Parathyroid adenoma (tissue), 2 donors: ENCODE results near the gene SETD1A.

Experiments used
- H2AFZ ChIP-seq: fragments of 300-600 bp; sonication (generic); one replicate; pipeline ENCODE4 v1.7.0; 2017; ENCODE audit warnings: antibody characterized with exemption, mild to moderate bottlenecking
- H3K27ac ChIP-seq: fragments of 300-600 bp; sonication (generic); one replicate; pipeline ENCODE4 v1.7.0; 2017
- H3K27me3 ChIP-seq: fragments of 300-600 bp; sonication (generic); one replicate; pipeline ENCODE4 v1.7.0; 2017; ENCODE audit warnings: low read length; ENCODE audit not compliant: control insufficient read depth, insufficient read depth
- H3K36me3 ChIP-seq: fragments of 300-600 bp; sonication (generic); one replicate; pipeline ENCODE4 v1.7.0; 2017; ENCODE audit warnings: low read length; ENCODE audit not compliant: control insufficient read depth, insufficient read depth
- H3K4me1 ChIP-seq: fragments of 300-600 bp; sonication (generic); one replicate; pipeline ENCODE4 v1.7.0; 2017; ENCODE audit warnings: control low read depth
- H3K4me2 ChIP-seq: fragments of 300-600 bp; sonication (generic); one replicate; pipeline ENCODE4 v1.7.0; 2017; ENCODE audit warnings: low read length
- H3K4me3 ChIP-seq: fragments of 300-600 bp; sonication (generic); one replicate; pipeline ENCODE4 v1.7.0; 2017; ENCODE audit warnings: low read depth, low read length
- H3K79me2 ChIP-seq: fragments of 300-600 bp; sonication (generic); one replicate; pipeline ENCODE4 v1.7.0; 2017; ENCODE audit warnings: control low read depth
- H3K9ac ChIP-seq: fragments of 300-600 bp; sonication (generic); one replicate; pipeline ENCODE4 v1.7.0; 2017; ENCODE audit warnings: mild to moderate bottlenecking
- H3K9me3 ChIP-seq: fragments of 300-600 bp; sonication (generic); one replicate; pipeline ENCODE4 v1.7.0; 2017; ENCODE audit warnings: low read length; ENCODE audit not compliant: control insufficient read depth
- TF ChIP-seq, protein P1 (sequence below): fragments of 300-600 bp; sonication (generic); IDR thresholded peaks from one replicate; pipeline ENCODE4 v1.7.0; 2017; ENCODE audit warnings: antibody characterized with exemption, mild to moderate bottlenecking
- donor health status: primary hyperparathyroidism.

The SETD1A gene

DNA sequence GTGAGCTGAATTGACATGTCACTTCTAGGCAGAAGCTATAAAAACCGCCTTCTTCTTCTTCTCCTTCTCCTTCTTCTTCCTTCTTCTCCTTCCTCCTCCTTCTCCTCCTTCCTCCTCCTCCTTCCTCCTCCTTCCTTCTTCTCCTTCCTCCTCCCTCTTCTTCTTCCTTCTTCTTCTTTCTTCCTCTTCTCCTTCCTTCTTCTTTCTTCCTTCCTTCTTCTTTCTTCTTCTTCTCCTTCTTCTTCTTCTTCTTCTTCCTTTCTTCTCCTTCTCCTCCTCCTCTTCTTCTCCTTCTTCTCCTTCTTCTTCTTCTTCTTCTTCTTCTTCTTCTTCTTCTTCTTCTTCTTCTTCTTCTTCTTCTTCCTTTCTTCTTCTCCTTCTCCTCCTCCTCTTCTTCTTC is 38.9 kb upstream of the SETD1A start:
- Histone ChIP-seq H3K79me2 (no peaks in the 10 kb centered on the region), H3K27me3 (no peaks in the 10 kb centered on the region), H3K4me3 (no peak overlapping the region), H3K36me3 (no peaks in the 10 kb centered on the region), H3K4me1 (no peaks in the 10 kb centered on the region), H2AFZ (no peak overlapping the region), H3K4me2 (no peak overlapping the region), H3K27ac (no peak overlapping the region), H3K9me3 (no peaks in the 10 kb centered on the region), H3K9ac (no peak overlapping the region)
- TF ChIP-seq, protein P1, sequence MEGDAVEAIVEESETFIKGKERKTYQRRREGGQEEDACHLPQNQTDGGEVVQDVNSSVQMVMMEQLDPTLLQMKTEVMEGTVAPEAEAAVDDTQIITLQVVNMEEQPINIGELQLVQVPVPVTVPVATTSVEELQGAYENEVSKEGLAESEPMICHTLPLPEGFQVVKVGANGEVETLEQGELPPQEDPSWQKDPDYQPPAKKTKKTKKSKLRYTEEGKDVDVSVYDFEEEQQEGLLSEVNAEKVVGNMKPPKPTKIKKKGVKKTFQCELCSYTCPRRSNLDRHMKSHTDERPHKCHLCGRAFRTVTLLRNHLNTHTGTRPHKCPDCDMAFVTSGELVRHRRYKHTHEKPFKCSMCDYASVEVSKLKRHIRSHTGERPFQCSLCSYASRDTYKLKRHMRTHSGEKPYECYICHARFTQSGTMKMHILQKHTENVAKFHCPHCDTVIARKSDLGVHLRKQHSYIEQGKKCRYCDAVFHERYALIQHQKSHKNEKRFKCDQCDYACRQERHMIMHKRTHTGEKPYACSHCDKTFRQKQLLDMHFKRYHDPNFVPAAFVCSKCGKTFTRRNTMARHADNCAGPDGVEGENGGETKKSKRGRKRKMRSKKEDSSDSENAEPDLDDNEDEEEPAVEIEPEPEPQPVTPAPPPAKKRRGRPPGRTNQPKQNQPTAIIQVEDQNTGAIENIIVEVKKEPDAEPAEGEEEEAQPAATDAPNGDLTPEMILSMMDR = no peak

DNA sequence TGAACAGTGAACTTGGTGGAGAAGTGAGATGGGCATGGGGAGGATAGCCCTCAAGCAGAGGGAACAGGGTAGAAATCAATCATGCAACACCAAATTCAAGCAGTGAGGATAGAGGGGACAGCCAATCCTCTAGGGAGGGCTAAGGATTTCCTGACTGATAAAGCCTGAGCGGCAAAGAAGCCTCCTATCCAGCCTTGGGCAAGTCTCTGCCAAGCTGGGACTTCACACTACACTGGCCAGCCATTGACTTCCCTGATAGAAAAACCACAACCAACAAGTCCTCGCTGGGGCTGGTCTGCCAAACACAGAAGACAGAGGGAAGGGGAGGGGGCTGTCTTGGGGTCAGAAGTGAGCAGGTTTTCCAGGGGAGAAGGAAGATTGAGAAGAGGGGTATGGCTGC is 36.7 kb upstream of the SETD1A start:
- no peak overlapping the region for H3K9ac ChIP-seq
- TF ChIP-seq, protein P1 = no peak
- no peak overlapping the region for H3K27ac ChIP-seq

DNA sequence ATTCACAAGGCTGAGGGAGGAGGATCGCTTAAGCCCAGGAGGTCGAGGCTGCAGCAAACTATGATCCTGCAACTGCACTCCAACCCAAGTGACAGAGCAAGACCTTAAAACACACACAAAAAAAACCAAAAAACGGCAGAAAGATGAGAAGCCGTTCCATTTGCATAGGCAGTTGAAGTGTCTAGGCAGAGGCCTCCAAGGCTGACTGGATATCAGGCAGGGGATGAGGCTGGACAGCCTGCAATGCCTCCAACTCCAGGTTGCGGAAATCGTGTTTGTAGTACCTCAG is 36.2 kb upstream of the SETD1A start:
- H2AFZ ChIP-seq = peak overlapping the region; percentile 93
- peak overlapping the region; percentile 96 for H3K27ac ChIP-seq
- no peaks in the 10 kb centered on the region for H3K9me3 ChIP-seq
- no peaks in the 10 kb centered on the region for H3K36me3 ChIP-seq
- peak overlapping the region; percentile 99 for H3K4me2 ChIP-seq
- no peaks in the 10 kb centered on the region for H3K79me2 ChIP-seq
- TF ChIP-seq, protein P1 = no peak
- H3K4me1 ChIP-seq = peaks cover 6% of the 10 kb centered on the region
- no peaks in the 10 kb centered on the region for H3K27me3 ChIP-seq
- H3K9ac ChIP-seq = no peak overlapping the region
- H3K4me3 ChIP-seq = peak overlapping the region; percentile 87

More for the DNA sequence above, 36.7 kb upstream of the SETD1A start:
- Histone ChIP-seq H3K4me2 (no peak overlapping the region), H3K79me2 (no peaks in the 10 kb centered on the region), H2AFZ (peak overlapping the region; percentile 93), H3K9me3 (no peaks in the 10 kb centered on the region), H3K4me1 (peaks cover 6% of the 10 kb centered on the region), H3K4me3 (no peak overlapping the region), H3K27me3 (no peaks in the 10 kb centered on the region), H3K36me3 (no peaks in the 10 kb centered on the region)

- no peaks in the 10 kb centered on the region for H3K27me3 ChIP-seq
- H3K4me2 ChIP-seq = peak overlapping the region; percentile 99
- peak overlapping the region; percentile 93 for H2AFZ ChIP-seq
- no peaks in the 10 kb centered on the region for H3K36me3 ChIP-seq
- peaks cover 6% of the 10 kb centered on the region for H3K4me1 ChIP-seq
- H3K79me2 ChIP-seq = no peaks in the 10 kb centered on the region
- H3K27ac ChIP-seq = peak overlapping the region; percentile 96
- TF ChIP-seq, protein P1 = peak; percentile 93
- H3K4me3 ChIP-seq = peak overlapping the region; percentile 87
- no peak overlapping the region for H3K9ac ChIP-seq
- no peaks in the 10 kb centered on the region for H3K9me3 ChIP-seq
Observed at GRCh38 chr16:30921748-30922419, 35.7 kb upstream of the SETD1A start.

DNA sequence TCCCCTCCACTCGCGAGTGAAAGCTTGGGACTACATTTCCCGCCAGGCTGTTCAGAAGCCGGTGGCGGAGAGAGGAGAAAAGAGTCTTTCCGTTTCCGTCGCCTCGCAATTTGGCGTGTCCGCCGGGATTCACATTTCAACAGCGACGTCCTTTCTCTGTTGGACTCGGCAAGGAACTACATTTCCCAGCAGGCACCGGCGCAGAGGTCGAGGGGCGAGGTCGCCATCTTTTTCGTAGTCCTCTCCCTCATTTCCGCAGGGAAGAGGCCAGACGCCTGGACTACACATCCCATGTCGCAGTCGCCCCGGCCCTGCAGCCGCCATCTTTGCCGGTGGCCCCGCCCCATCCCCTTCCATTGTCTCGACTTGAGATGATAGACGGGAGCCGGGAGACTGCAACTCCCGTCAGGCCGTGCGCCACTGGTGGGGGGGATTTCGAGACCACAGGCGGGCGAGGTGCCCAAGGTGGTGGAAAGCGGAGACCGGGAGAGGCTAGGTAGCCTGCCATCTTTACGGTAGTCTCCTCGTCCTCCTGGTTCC is 35.1 kb upstream of the SETD1A start:
- Histone ChIP-seq H3K4me1 (peaks cover 6% of the 10 kb centered on the region), H3K27me3 (no peaks in the 10 kb centered on the region), H3K27ac (peak overlapping the region; percentile 96), H3K4me2 (peak overlapping the region; percentile 99), H3K9ac (no peak overlapping the region), H3K4me3 (peak overlapping the region; percentile 87), H3K36me3 (no peaks in the 10 kb centered on the region), H2AFZ (peak overlapping the region; percentile 93), H3K9me3 (no peaks in the 10 kb centered on the region), H3K79me2 (no peaks in the 10 kb centered on the region)
- TF ChIP-seq, protein P1 = no peak
